C4-2B (cell line): ENCODE data around the gene SULT1E1.

ENCODE experiments used
- CTCF ChIP-seq: fragments of 450-650 bp; conservative IDR thresholded peaks from 2 replicates; pipeline ENCODE4 v1.5.1; 2017; ENCODE audit warnings: mild to moderate bottlenecking
- ZFX ChIP-seq: fragments of 450-650 bp; IDR thresholded peaks from 2 replicates; pipeline ENCODE4 v1.6.1; 2017

- TF ChIP-seq CTCF: no peak
- no peak for TF ChIP-seq ZFX
These were observed 28.2 kb downstream of the SULT1E1 start for GRCh38 chr4:69831646-69832325.
